PC-9 (cell line): ENCODE measurements around the gene KRT73. TPM values are rescaled to one million over a fixed set of nuclear protein-coding genes. Genes with fewer than 3 reads are reported as not detected.

ENCODE experiments used
- BruUV-seq: library from RNA; stranded (reverse); fragments of 400-500 nt; replicated peaks from 2 replicates; lab custom pipeline; 2021; lab: Mats Ljungman, UMichigan
- CTCF ChIA-PET: fragments of 300-600 bp; sonication (Branson Sonifier 250); formaldehyde crosslinking; loops from one replicate; lab custom pipeline; 2022; ENCODE audit warnings: antibody characterized with exemption; lab: Charles Lee
- POLR2A ChIA-PET: fragments of 300-600 bp; sonication (Branson Sonifier 250); formaldehyde crosslinking; loops from one replicate; lab custom pipeline; 2022; ENCODE audit warnings: antibody characterized with exemption; ENCODE audit not compliant: unreplicated experiment; lab: Charles Lee
- DNase-seq, 2 experiments: peaks; one replicate each; pipeline versions ENCODE4 v3.0.0 to v3.0.0-alpha.2; 2015 to 2022; ENCODE audit warnings: mixed read lengths in 1 of 2
- H2AFZ ChIP-seq: fragments of 200-600 bp; sonication (generic); 2 replicates; pipeline ENCODE4 v1.8.1; 2017; ENCODE audit warnings: antibody characterized with exemption
- H3F3A ChIP-seq: fragments of 200-600 bp; sonication (generic); 2 replicates; pipeline ENCODE4 v1.8.1; 2017; ENCODE audit warnings: antibody characterized with exemption, mild to moderate bottlenecking, low read depth; ENCODE audit not compliant: insufficient read depth
- H3K27ac ChIP-seq: fragments of 200-600 bp; sonication (generic); 2 replicates; pipeline ENCODE4 v1.6.1; 2016; ENCODE audit warnings: mixed run types
- H3K27me3 ChIP-seq: fragments of 200-600 bp; sonication (generic); 2 replicates; pipeline ENCODE4 v1.6.1; 2016; ENCODE audit warnings: low read depth, mixed run types; ENCODE audit not compliant: insufficient read depth
- H3K36me3 ChIP-seq: fragments of 200-600 bp; sonication (generic); 2 replicates; pipeline ENCODE4 v1.6.1; 2016; ENCODE audit warnings: low read depth, mixed run types
- H3K4me1 ChIP-seq: fragments of 200-600 bp; sonication (generic); replicated peaks from 2 replicates; pipeline ENCODE4 v1.6.1; 2016; ENCODE audit warnings: mixed run types; ENCODE audit not compliant: insufficient read depth
- H3K4me2 ChIP-seq: fragments of 200-600 bp; sonication (generic); 2 replicates; pipeline ENCODE4 v1.6.1; 2017; ENCODE audit warnings: mixed run types
- H3K4me3 ChIP-seq: fragments of 200-600 bp; sonication (generic); 2 replicates; pipeline ENCODE4 v1.6.1; 2016; ENCODE audit warnings: mixed run types
- H3K79me2 ChIP-seq: fragments of 200-600 bp; sonication (generic); 2 replicates; pipeline ENCODE4 v1.6.1; 2017; ENCODE audit warnings: low read depth, mixed run types
- H3K9me2 ChIP-seq: fragments of 200-600 bp; sonication (generic); 2 replicates; pipeline ENCODE4 v1.8.1; 2017; ENCODE audit warnings: mild to moderate bottlenecking; ENCODE audit not compliant: insufficient read depth
- H3K9me3 ChIP-seq: fragments of 200-600 bp; sonication (generic); 2 replicates; pipeline ENCODE4 v1.8.1; 2016; ENCODE audit warnings: low read depth; ENCODE audit not compliant: insufficient read depth
- H4K20me1 ChIP-seq: fragments of 200-600 bp; sonication (generic); 2 replicates; pipeline ENCODE4 v1.8.1; 2017; ENCODE audit not compliant: insufficient read depth
- CTCF ChIP-seq: fragments of 200-600 bp; sonication (generic); conservative IDR thresholded peaks from 2 replicates; pipeline ENCODE4 v1.6.1; 2017; ENCODE audit warnings: mixed run types, antibody characterized with exemption, mild to moderate bottlenecking, moderate library complexity
- EZH2 ChIP-seq: fragments of 200-600 bp; sonication (generic); IDR thresholded peaks from 2 replicates; pipeline ENCODE4 v1.8.0; 2017; ENCODE audit warnings: antibody characterized with exemption, low read depth
- intact Hi-C: fragments of 100-400 bp; cut with micrococcal nuclease; formaldehyde crosslinking; loops from one replicate; pipeline ENCODE4 v1.10.0; 2022; ENCODE audit not compliant: unreplicated experiment
- total RNA-seq: library from RNA; stranded (reverse); gene quantifications from 2 replicates; pipeline ENCODE4 v1.2.3, GENCODE V29; 2021

KRT73 gene
- total RNA-seq, 1 experiment from 2014 or later, result not detected

- no TSS peak for BruUV-seq
- Histone ChIP-seq H3K4me2 (peak overlapping the region; percentile 73), H3F3A (peaks cover 19% of the 10 kb centered on the region; the same call in 1 of the 2 replicates), H3K27ac (peak overlapping the region; percentile 22; the same call in 1 of the 2 replicates), H3K9me2 (no peaks in the 10 kb centered on the region), H3K36me3 (no peaks in the 10 kb centered on the region), H4K20me1 (no peaks in the 10 kb centered on the region), H3K9me3 (no peaks in the 10 kb centered on the region), H2AFZ (no peak overlapping the region; the same call in 1 of the 2 replicates), H3K4me3 (peak overlapping the region; percentile 30; the same call in 1 of the 2 replicates), H3K4me1 (peaks cover 23% of the 10 kb centered on the region), H3K79me2 (no peaks in the 10 kb centered on the region), H3K27me3 (no peaks in the 10 kb centered on the region)
- ChIA-PET CTCF (no interaction called here), POLR2A (interaction anchor here (0.5 to 0.6 kb wide), 2 partner anchors 18 to 109 kb away, joined by 3 read pairs; no protein-coding TSS in a partner anchor)
- TF ChIP-seq EZH2 (no peak), CTCF (no peak)
- DNase-seq, result no peak
- intact Hi-C loops, result no loop called here
These were observed 36.9 kb upstream of the KRT73 start for GRCh38 chr12:52655251-52655650.

- no peak within 1 kb of the TSS for H3K4me2 ChIP-seq
- CTCF ChIA-PET, result no interaction called here
- H3K4me3 ChIP-seq, result no peak within 1 kb of the TSS
These were observed 33.4 kb upstream of the KRT73 start, which contains the start of gene KRT2 for GRCh38 chr12:52651726-52652261. TSS of gene KRT2 (minus strand) at chr12:52652211. CDS start at chr12:52652142, 69 bp downstream.

GRCh38 chr12:52650520-52651081 is 32.2 kb upstream of the KRT73 start:
- intact Hi-C loops, result no loop called here
- no peak for TF ChIP-seq EZH2
- TF ChIP-seq CTCF, result no peak
- Histone ChIP-seq H3K36me3 (no peaks in the 10 kb centered on the region), H3K27ac (no peak overlapping the region), H3K27me3 (no peaks in the 10 kb centered on the region), H3F3A (peaks cover 12% of the 10 kb centered on the region; the same call in 1 of the 2 replicates), H3K9me3 (no peaks in the 10 kb centered on the region), H3K4me2 (no peak overlapping the region), H3K79me2 (no peaks in the 10 kb centered on the region), H4K20me1 (no peaks in the 10 kb centered on the region), H3K4me3 (no peak overlapping the region), H3K9me2 (no peaks in the 10 kb centered on the region), H2AFZ (no peak overlapping the region), H3K4me1 (peaks cover 20% of the 10 kb centered on the region)
- ChIA-PET CTCF (no interaction called here), POLR2A (no interaction called here)
- BruUV-seq, result no TSS peak
- DNase-seq, result no peak

More at GRCh38 chr12:52651726-52652261, 33.4 kb upstream of the KRT73 start, which contains the start of gene KRT2:
- no peak within 1 kb of the TSS for H2AFZ ChIP-seq
- H3K27me3 ChIP-seq, result no peaks in the 10 kb centered on the region
- H3K27ac ChIP-seq, result no peak within 1 kb of the TSS
- H3K9me2 ChIP-seq, result no peaks in the 10 kb centered on the region
- H3F3A ChIP-seq, result peaks cover 19% of the 10 kb centered on the region; the same call in 1 of the 2 replicates
- H4K20me1 ChIP-seq, result no peaks in the 10 kb centered on the region
- no peak for DNase-seq
- H3K36me3 ChIP-seq, result no peaks in the 10 kb centered on the region
- POLR2A ChIA-PET, result no interaction called here
- H3K9me3 ChIP-seq, result no peaks in the 10 kb centered on the region
- no peak for TF ChIP-seq EZH2
- intact Hi-C loops, result no loop called here
- BruUV-seq, result no TSS peak
- H3K79me2 ChIP-seq, result no peaks in the 10 kb centered on the region
- peaks cover 23% of the 10 kb centered on the region for H3K4me1 ChIP-seq
